Lower leg skin (tissue), 3 donors: Measurements from ENCODE around the gene MS4A1.

Experiments used
- CTCF ChIP-seq, 3 donors: fragments of 450-650 bp; IDR thresholded peaks; one replicate each; pipeline ENCODE4 v1.5.1; 2016; ENCODE audit warnings: antibody characterized with exemption in 3 of 3, mild to moderate bottlenecking in 3 of 3, moderate library complexity in 2 of 3
- POLR2A ChIP-seq, 2 donors: fragments of 450-650 bp; IDR thresholded peaks; one replicate each; pipeline ENCODE4 v1.6.1; 2016 to 2017; ENCODE audit warnings: antibody characterized with exemption in 2 of 2, mild to moderate bottlenecking in 1 of 2, moderate library complexity in 1 of 2

GRCh38 chr11:60512651-60513225 lies 57.1 kb downstream of the MS4A1 start:
- TF ChIP-seq CTCF (IDR thresholded peaks at IDR 0.05): no peak
- TF ChIP-seq POLR2A (IDR thresholded peaks at IDR 0.05): no peak
